ENCODE measurements around the gene TUBA1A. TPM values are rescaled to one million over a fixed set of nuclear protein-coding genes. Genes with fewer than 3 reads are reported as not detected.

Gene TUBA1A
- total RNA-seq, 1 donor from 2014 or later = 1,211 TPM

DNA sequence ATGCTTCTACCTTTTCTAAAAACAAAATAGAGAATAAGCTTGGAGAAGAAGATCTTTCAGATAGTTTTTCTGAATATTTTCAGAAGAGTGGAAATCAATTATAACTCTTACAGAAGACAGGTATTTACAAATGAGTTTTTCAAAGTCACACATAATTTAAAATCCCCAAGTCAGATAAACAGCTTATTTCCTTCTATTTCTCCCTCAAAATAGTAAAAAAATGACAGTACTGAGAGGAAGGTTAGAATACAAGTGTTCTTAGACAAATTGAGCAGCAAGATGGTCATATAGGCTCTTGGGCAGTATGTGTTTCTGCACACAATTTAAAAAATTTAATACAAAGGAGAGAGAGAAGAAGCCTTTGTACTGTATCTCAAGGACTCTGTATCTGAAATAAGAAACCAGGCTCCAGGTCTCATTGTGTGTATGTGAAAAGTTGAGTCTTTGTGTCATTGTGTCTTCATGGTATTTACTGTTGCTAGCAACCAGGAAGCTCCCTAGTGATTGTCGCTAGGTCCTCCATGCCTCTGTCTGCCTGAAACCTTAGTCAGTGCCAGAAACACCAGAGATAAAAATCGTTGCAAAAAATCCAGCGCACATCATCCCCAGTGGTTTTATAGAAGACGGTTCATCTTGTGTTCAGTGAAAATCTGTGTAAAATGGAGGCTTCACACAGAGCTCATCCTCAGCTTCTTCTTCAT is 12.9 kb upstream of the TUBA1A start:
- Histone ChIP-seq H3K9me3 (ENCODE audit: low read depth) (no peaks in the 10 kb centered on the region), H3K4me3 (no peak overlapping the region), H4K20me1 (ENCODE audit: low read depth) (no peaks in the 10 kb centered on the region), H2AFZ (replicated peaks) (peak overlapping the region; percentile 54), H3K79me2 (ENCODE audit: low read depth) (no peaks in the 10 kb centered on the region), H3K9ac (no peak overlapping the region), H3K27me3 (no peaks in the 10 kb centered on the region), H3K27ac (peak overlapping the region; percentile 14), H3K36me3 (no peaks in the 10 kb centered on the region), H3K4me2 (peak overlapping the region; percentile 52), H3K4me1 (peaks cover 55% of the 10 kb centered on the region), H3F3A (ENCODE audit: low read depth) (peaks cover 16% of the 10 kb centered on the region)
- H3K27me3 Mint-ChIP-seq (ENCODE audit: insufficient read depth, low read depth) = no peaks in the 10 kb centered on the region
- H3K4me1 Mint-ChIP-seq = peaks cover 59% of the 10 kb centered on the region
- no peaks in the 10 kb centered on the region for H3K9me3 Mint-ChIP-seq
- H3K4me3 Mint-ChIP-seq = peak overlapping the region; percentile 72
- DNase-seq (ENCODE audit: low spot score) = peak; percentile 54
- TF ChIP-seq, protein P1, sequence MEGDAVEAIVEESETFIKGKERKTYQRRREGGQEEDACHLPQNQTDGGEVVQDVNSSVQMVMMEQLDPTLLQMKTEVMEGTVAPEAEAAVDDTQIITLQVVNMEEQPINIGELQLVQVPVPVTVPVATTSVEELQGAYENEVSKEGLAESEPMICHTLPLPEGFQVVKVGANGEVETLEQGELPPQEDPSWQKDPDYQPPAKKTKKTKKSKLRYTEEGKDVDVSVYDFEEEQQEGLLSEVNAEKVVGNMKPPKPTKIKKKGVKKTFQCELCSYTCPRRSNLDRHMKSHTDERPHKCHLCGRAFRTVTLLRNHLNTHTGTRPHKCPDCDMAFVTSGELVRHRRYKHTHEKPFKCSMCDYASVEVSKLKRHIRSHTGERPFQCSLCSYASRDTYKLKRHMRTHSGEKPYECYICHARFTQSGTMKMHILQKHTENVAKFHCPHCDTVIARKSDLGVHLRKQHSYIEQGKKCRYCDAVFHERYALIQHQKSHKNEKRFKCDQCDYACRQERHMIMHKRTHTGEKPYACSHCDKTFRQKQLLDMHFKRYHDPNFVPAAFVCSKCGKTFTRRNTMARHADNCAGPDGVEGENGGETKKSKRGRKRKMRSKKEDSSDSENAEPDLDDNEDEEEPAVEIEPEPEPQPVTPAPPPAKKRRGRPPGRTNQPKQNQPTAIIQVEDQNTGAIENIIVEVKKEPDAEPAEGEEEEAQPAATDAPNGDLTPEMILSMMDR (IDR thresholded peaks at IDR 0.05) = no peak
- TF ChIP-seq EZH2 (IDR thresholded peaks at IDR 0.05) = no peak
- no peak for TF ChIP-seq EZH2phosphoT487 (IDR thresholded peaks at IDR 0.05)
- H3K27ac Mint-ChIP-seq = peak overlapping the region; percentile 98
- H3K36me3 Mint-ChIP-seq = no peaks in the 10 kb centered on the region

DNA sequence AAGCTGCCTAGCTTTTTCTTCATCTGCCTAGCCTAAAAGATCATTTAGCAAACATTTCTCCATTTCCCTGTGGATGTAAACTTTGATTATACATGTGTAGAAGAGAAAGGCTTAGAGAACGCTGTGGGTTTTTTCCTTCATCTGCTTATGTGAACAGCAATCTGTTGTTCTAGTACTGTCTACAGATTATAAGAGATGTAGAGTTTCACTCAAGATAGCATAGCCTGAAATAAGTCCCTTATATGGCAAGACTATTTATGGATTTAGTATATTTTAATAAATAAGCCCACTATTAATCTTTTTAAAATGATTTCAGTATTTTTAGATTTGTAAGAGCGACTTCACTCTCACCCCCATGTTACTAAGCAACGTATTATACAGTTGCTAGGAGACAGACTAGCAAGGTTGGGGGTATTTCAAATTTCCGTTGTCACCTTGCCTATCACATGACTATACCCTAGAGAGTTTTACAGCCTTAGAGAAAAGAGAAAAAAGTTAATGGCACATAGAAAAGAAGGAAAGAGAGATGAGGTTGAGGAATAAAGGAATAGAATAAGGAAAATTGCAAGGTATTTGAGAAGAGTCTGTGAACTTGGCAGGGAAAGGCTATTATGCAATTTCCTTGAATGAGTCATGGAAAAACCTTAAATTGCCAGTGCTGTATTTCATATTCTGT is 12.2 kb upstream of the TUBA1A start:
- Mint-ChIP-seq H3K4me3 (peak overlapping the region; percentile 72), H3K27ac (peak overlapping the region; percentile 98), H3K4me1 (peaks cover 60% of the 10 kb centered on the region), H3K27me3 (ENCODE audit: insufficient read depth, low read depth) (no peaks in the 10 kb centered on the region), H3K9me3 (no peaks in the 10 kb centered on the region), H3K36me3 (no peaks in the 10 kb centered on the region)
- Histone ChIP-seq H2AFZ (replicated peaks) (no peak overlapping the region), H3K4me2 (peak overlapping the region; percentile 52), H3K9me3 (ENCODE audit: low read depth) (no peaks in the 10 kb centered on the region), H3K27me3 (no peaks in the 10 kb centered on the region), H3K9ac (no peak overlapping the region), H4K20me1 (ENCODE audit: low read depth) (no peaks in the 10 kb centered on the region), H3F3A (ENCODE audit: low read depth) (peaks cover 18% of the 10 kb centered on the region), H3K79me2 (ENCODE audit: low read depth) (no peaks in the 10 kb centered on the region), H3K36me3 (no peaks in the 10 kb centered on the region), H3K4me3 (no peak overlapping the region), H3K27ac (peak overlapping the region; percentile 15), H3K4me1 (peaks cover 55% of the 10 kb centered on the region)
- no peak for TF ChIP-seq EZH2 (IDR thresholded peaks at IDR 0.05)
- no peak for TF ChIP-seq EZH2phosphoT487 (IDR thresholded peaks at IDR 0.05)
- TF ChIP-seq, protein P1 (IDR thresholded peaks at IDR 0.05) = no peak
- DNase-seq (ENCODE audit: low spot score) = no peak

DNA sequence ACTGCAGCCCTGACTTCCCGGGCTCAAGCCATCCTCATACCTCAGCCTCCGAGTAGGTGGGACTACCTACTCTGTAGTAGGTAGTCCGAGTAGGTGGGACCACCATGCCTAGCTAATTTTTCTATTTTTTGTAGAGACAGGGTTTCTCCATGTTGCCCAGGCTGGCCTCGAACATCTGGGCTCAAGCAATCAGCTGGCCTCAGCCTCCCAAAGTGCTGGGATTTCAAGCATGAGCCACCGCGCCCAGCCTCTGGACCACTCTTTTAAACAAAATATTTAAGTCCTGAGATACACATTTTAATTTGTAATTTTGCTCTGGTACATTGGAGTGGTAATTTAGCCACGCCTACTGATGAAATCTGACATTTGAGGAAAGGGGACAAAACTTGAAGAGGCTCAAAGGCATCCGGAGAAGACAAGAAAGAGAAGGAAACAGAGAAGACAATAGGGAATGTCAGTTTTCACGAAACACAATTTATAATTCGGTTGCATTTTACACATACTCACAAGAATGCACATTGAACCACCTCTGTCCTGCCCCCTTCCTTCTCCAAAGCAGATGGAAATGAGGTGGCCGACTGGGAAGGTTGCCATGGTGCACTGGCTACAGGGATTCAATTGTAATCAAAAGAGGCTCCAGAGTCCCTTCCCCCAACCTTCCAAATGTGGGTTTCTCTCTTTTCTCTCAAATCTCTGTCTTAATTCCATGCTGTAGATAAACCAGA is 9.7 kb upstream of the TUBA1A start:
- Mint-ChIP-seq H3K9me3 (no peaks in the 10 kb centered on the region), H3K4me1 (peaks cover 71% of the 10 kb centered on the region), H3K27ac (peak overlapping the region; percentile 98), H3K27me3 (ENCODE audit: insufficient read depth, low read depth) (no peaks in the 10 kb centered on the region), H3K36me3 (no peaks in the 10 kb centered on the region), H3K4me3 (peak overlapping the region; percentile 80)
- peak; percentile 66 for DNase-seq (ENCODE audit: low spot score)
- H3K4me1 ChIP-seq = peaks cover 60% of the 10 kb centered on the region
- peak overlapping the region; percentile 69 for H3K27ac ChIP-seq
- H3K9me3 ChIP-seq (ENCODE audit: low read depth) = no peaks in the 10 kb centered on the region
- no peak overlapping the region for H3K9ac ChIP-seq
- no peaks in the 10 kb centered on the region for H3K27me3 ChIP-seq
- TF ChIP-seq, protein P1 (IDR thresholded peaks at IDR 0.05) = no peak
- TF ChIP-seq EZH2phosphoT487 (IDR thresholded peaks at IDR 0.05) (no peak), EZH2 (IDR thresholded peaks at IDR 0.05) (no peak)
- no peaks in the 10 kb centered on the region for H4K20me1 ChIP-seq (ENCODE audit: low read depth)
- peak overlapping the region; percentile 31 for H3K4me3 ChIP-seq
- H2AFZ ChIP-seq (replicated peaks) = peak overlapping the region; percentile 91
- no peaks in the 10 kb centered on the region for H3K79me2 ChIP-seq (ENCODE audit: low read depth)
- no peaks in the 10 kb centered on the region for H3K36me3 ChIP-seq
- peak overlapping the region; percentile 71 for H3K4me2 ChIP-seq
- peaks cover 25% of the 10 kb centered on the region for H3F3A ChIP-seq (ENCODE audit: low read depth)

All from neural progenitor cell (in vitro differentiated cells).